Fibroblast of lung (primary cell): ENCODE measurements around the gene PARP12.

Experiments used
- EZH2 ChIP-seq: IDR thresholded peaks from 2 replicates; pipeline ENCODE4 v1.5.1; 2012; ENCODE audit warnings: low read length, control low read depth, mild to moderate bottlenecking; ENCODE audit errors: missing control alignments
- TF ChIP-seq, protein P1 (sequence below), 2 donors: IDR thresholded peaks in 1 of 2; conservative IDR thresholded peaks in 1 of 2; 1 replicate in 1 of 2; 2 replicates in 1 of 2; pipeline ENCODE4 v1.5.1; 2011 to 2012; ENCODE audit warnings: low read length in 2 of 2, control low read depth in 1 of 2, inconsistent platforms in 1 of 2, low read depth in 1 of 2, mild to moderate bottlenecking in 1 of 2

- TF ChIP-seq, protein P1, sequence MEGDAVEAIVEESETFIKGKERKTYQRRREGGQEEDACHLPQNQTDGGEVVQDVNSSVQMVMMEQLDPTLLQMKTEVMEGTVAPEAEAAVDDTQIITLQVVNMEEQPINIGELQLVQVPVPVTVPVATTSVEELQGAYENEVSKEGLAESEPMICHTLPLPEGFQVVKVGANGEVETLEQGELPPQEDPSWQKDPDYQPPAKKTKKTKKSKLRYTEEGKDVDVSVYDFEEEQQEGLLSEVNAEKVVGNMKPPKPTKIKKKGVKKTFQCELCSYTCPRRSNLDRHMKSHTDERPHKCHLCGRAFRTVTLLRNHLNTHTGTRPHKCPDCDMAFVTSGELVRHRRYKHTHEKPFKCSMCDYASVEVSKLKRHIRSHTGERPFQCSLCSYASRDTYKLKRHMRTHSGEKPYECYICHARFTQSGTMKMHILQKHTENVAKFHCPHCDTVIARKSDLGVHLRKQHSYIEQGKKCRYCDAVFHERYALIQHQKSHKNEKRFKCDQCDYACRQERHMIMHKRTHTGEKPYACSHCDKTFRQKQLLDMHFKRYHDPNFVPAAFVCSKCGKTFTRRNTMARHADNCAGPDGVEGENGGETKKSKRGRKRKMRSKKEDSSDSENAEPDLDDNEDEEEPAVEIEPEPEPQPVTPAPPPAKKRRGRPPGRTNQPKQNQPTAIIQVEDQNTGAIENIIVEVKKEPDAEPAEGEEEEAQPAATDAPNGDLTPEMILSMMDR (conservative IDR thresholded peaks at IDR 0.05 in 1 of 2, IDR thresholded peaks at IDR 0.05 in 1 of 2; ENCODE audit: low read depth in 1 of 2, low read length in 2 of 2), result no peak
- TF ChIP-seq EZH2, result no peak
Observed at GRCh38 chr7:139993169-139993568, 69.6 kb downstream of the PARP12 start.
